ENCODE measurements around the gene HEG1.

HEG1 gene

GRCh38 chr3:125050488-125051090 is 5.2 kb downstream of the HEG1 start:
- DNase-seq (ENCODE audit: low spot score): no peak

- DNase-seq (ENCODE audit: low spot score): no peak
These were observed 7.5 kb downstream of the HEG1 start for GRCh38 chr3:125048282-125048681.

GRCh38 chr3:125045965-125046364 is 9.8 kb downstream of the HEG1 start:
- DNase-seq (ENCODE audit: low spot score): no peak

- DNase-seq (ENCODE audit: low spot score): no peak
These were observed 10.6 kb downstream of the HEG1 start for GRCh38 chr3:125045194-125045593.

- DNase-seq (ENCODE audit: low spot score): no peak
These were observed 12.1 kb downstream of the HEG1 start for GRCh38 chr3:125043599-125044151.

- no peak for DNase-seq (ENCODE audit: low spot score)
These were observed 12.9 kb downstream of the HEG1 start for GRCh38 chr3:125042725-125043406.

- DNase-seq (ENCODE audit: low spot score): no peak
These were observed 16.4 kb downstream of the HEG1 start for GRCh38 chr3:125039131-125040100.

- no peak for DNase-seq (ENCODE audit: low spot score)
These were observed 18.2 kb downstream of the HEG1 start for GRCh38 chr3:125037498-125038150.

- no peak for DNase-seq (ENCODE audit: low spot score)
These were observed 20.6 kb downstream of the HEG1 start for GRCh38 chr3:125035217-125035616.

- no peak for DNase-seq (ENCODE audit: low spot score)
These were observed 22.2 kb downstream of the HEG1 start for GRCh38 chr3:125033616-125034015.

- no peak for DNase-seq (ENCODE audit: low spot score)
These were observed 22.7 kb downstream of the HEG1 start for GRCh38 chr3:125033135-125033534.

- DNase-seq (ENCODE audit: low spot score): no peak
These were observed 23.1 kb downstream of the HEG1 start for GRCh38 chr3:125032683-125033082.

- no peak for DNase-seq (ENCODE audit: low spot score)
These were observed 23.6 kb downstream of the HEG1 start for GRCh38 chr3:125032100-125032643.

GRCh38 chr3:125031544-125031943 is 24.3 kb downstream of the HEG1 start:
- DNase-seq (ENCODE audit: low spot score): no peak

- DNase-seq (ENCODE audit: low spot score): no peak
These were observed 27.1 kb downstream of the HEG1 start for GRCh38 chr3:125028657-125029056.

GRCh38 chr3:125025642-125026041 is 30.2 kb downstream of the HEG1 start:
- no peak for DNase-seq (ENCODE audit: low spot score)

- DNase-seq (ENCODE audit: low spot score): no peak
These were observed 31.0 kb downstream of the HEG1 start for GRCh38 chr3:125024817-125025216.

GRCh38 chr3:125023833-125024555 is 31.8 kb downstream of the HEG1 start:
- no peak for DNase-seq (ENCODE audit: low spot score)

- peak; percentile 17 for DNase-seq (ENCODE audit: low spot score)
These were observed 33.6 kb downstream of the HEG1 start for GRCh38 chr3:125022206-125022605.

GRCh38 chr3:125019271-125019670 is 36.5 kb downstream of the HEG1 start:
- DNase-seq (ENCODE audit: low spot score): peak; percentile 15

GRCh38 chr3:125017406-125017805 is 38.4 kb downstream of the HEG1 start:
- DNase-seq (ENCODE audit: low spot score): no peak

All from CD4-positive, alpha-beta T cell treated with Interleukin-2 at 100 ng/mL for 4 hours (primary cell).